Neutrophil (primary cell): ENCODE results near the gene GSTM5.

Experiments
- H3K27ac ChIP-seq: fragments of 200-600 bp; sonication (generic); 2 replicates; pipeline ENCODE4 v1.5.1; 2016; ENCODE audit warnings: mild to moderate bottlenecking, moderate library complexity
- H3K27me3 ChIP-seq: fragments of 200-600 bp; sonication (generic); 2 replicates; pipeline ENCODE4 v1.6.0; 2016; ENCODE audit warnings: mild to moderate bottlenecking
- H3K36me3 ChIP-seq: fragments of 200-600 bp; sonication (generic); 2 replicates; pipeline ENCODE4 v1.5.1; 2017
- H3K4me1 ChIP-seq, 2 experiments: fragments of 200-600 bp in 1 of 2; sonication (generic) in 1 of 2; 1 replicate in 1 of 2; 2 replicates in 1 of 2; pipeline versions ENCODE4 v1.5.1 to v1.6.1; 2013 to 2016; ENCODE audit warnings: low read depth in 1 of 2, low read length in 1 of 2, mild to moderate bottlenecking in 1 of 2, moderate library complexity in 1 of 2; ENCODE audit not compliant: control insufficient read depth in 1 of 2, insufficient read depth in 1 of 2
- H3K4me3 ChIP-seq, 2 experiments: fragments of 200-600 bp in 1 of 2; sonication (generic) in 1 of 2; 1 replicate in 1 of 2; 2 replicates in 1 of 2; pipeline ENCODE4 v1.5.1; 2013 to 2016; ENCODE audit warnings: low read depth in 1 of 2, low read length in 1 of 2, mild to moderate bottlenecking in 1 of 2, moderate library complexity in 1 of 2
- H3K9me3 ChIP-seq: fragments of 200-600 bp; sonication (generic); 2 replicates; pipeline ENCODE4 v1.5.1; 2016
- TF ChIP-seq, protein P1 (sequence below): fragments of 200-600 bp; sonication (generic); IDR thresholded peaks from 2 replicates; pipeline ENCODE4 v1.5.1; 2016; ENCODE audit warnings: antibody characterized with exemption

The GSTM5 gene

DNA sequence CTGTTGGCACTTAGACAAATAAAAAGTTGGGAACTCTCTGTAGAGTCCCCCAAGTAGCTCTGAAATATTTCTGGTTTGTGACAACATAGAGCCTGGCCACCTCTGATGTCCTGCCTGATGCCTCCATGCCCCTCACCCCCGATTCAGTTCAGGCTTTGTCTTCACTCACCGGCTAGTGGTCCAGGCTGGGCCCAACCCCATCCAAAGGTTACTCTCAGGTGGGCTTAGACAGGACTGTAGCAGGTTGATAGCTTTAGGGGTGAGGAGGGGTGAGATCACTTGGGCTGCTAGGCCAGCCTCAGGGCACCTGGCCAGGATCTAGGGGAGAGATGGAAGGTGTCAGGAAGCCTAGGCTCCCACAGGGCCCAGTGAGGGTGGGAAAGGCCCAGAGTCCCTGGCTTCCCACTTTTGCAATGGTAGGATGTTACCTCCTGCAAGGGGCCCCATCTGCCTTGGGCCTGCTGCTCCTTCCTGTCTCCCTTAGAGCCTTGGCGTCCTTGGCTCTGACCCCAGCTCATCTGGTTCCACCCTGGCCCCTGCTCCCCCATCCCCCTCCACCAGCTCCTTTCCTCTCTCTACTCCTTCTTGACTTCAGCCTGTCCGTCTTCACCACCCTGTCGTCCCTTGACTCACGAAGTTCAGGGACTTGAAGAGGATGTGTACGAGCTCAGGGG lies 44.9 kb downstream of the GSTM5 start:
- H3K27me3 ChIP-seq: no peaks in the 10 kb centered on the region
- no peak overlapping the region for H3K4me3 ChIP-seq

DNA sequence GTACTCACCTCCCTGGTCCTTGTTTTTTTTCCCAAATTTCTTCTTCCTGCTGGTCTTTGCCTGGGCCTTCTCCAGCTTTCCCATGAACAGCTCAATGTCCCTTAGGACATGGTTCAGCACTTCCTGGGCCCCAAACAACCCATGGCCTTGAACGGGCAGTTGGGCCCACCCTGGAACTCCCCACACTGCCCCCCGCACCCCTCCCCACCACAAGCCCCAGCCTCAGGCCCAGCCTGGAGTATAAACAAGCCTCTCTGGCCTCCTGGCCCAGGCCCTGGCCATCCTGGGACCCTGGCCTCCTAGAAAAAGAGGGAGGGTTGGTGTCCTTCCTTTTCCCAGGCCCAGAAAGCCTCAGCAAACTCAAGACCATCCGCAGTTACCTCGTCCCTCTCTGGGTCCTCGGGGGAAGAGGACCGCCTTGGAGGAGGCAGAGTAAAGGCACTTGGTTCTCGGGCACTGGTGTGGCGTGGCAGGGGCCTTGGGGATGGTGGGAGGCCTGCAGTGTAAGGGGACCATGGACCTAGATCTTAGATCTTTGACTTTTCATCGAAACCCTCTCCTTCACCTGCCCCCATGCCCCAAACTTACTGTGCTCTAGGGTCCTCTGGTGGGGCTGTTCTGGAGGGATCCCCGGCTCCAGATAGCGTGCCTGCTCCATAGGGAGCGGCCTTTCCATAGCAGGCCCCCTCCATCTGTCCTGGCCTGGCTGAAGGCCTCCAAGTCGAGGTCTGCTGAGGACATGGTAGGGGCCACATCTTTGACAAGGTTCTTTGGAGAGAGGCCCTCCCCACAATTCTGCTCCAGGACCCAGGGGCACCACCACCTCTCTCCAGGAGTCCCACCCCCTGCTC lies 46.1 kb downstream of the GSTM5 start:
- Histone ChIP-seq H3K4me1 (peaks cover 5 to 6% of the 10 kb centered on the region in 2 experiments), H3K4me3 (no peak overlapping the region), H3K36me3 (no peaks in the 10 kb centered on the region), H3K9me3 (no peaks in the 10 kb centered on the region), H3K27me3 (no peaks in the 10 kb centered on the region), H3K27ac (no peak overlapping the region)
- TF ChIP-seq, protein P1, sequence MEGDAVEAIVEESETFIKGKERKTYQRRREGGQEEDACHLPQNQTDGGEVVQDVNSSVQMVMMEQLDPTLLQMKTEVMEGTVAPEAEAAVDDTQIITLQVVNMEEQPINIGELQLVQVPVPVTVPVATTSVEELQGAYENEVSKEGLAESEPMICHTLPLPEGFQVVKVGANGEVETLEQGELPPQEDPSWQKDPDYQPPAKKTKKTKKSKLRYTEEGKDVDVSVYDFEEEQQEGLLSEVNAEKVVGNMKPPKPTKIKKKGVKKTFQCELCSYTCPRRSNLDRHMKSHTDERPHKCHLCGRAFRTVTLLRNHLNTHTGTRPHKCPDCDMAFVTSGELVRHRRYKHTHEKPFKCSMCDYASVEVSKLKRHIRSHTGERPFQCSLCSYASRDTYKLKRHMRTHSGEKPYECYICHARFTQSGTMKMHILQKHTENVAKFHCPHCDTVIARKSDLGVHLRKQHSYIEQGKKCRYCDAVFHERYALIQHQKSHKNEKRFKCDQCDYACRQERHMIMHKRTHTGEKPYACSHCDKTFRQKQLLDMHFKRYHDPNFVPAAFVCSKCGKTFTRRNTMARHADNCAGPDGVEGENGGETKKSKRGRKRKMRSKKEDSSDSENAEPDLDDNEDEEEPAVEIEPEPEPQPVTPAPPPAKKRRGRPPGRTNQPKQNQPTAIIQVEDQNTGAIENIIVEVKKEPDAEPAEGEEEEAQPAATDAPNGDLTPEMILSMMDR: no peak

More for the DNA sequence above, 44.9 kb downstream of the GSTM5 start:
- H3K4me1 ChIP-seq: no peaks in the 10 kb centered on the region
- H3K9me3 ChIP-seq: no peaks in the 10 kb centered on the region
- no peak overlapping the region for H3K27ac ChIP-seq
- TF ChIP-seq, protein P1: no peak
- H3K36me3 ChIP-seq: no peaks in the 10 kb centered on the region

DNA sequence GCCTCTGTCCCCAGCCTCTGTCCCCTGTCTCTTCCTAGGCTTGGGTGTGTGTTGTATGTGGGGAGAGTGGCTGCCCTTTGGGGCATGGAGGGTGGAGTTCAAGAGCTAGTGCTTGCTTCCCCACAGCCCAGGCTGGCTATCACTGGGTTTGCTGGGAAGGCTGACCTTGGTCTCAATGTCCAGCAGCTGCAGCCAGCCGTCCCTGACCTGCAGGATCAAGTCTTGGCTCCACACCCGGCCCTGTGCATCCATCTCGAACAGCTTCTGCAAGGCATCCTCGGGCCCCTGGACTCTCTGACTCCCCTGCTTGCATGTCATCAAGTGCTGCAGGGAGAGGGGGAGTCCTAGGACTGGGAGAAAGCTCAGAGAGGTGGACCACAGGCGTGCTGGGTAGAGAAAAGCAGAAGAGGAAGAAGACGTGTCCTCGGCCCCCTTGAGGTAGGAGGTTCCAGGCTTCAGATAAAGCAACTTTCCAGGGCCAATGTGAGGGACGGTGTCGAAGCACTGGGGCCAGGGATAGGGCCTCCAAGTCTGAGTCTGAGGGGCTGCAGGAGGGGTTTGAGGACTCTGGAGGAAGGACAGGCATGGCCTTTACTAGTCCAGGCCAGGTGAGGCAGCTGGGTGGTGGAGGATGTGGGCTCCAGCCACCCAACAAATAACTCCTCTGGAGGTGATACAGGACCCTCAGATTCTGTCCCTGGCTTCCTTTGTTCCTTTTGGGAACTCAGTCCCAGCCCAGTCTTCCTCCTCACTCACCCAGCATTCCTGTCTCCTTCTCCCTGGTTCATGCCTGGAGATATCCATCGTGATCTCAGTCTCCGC lies 47.7 kb downstream of the GSTM5 start:
- no peak overlapping the region for H3K4me3 ChIP-seq
- no peaks in the 10 kb centered on the region for H3K27me3 ChIP-seq
- H3K36me3 ChIP-seq: no peaks in the 10 kb centered on the region
- TF ChIP-seq, protein P1: no peak
- no peak overlapping the region for H3K27ac ChIP-seq
- no peaks in the 10 kb centered on the region for H3K9me3 ChIP-seq
- H3K4me1 ChIP-seq: peaks cover 13 to 15% of the 10 kb centered on the region in 2 experiments

DNA sequence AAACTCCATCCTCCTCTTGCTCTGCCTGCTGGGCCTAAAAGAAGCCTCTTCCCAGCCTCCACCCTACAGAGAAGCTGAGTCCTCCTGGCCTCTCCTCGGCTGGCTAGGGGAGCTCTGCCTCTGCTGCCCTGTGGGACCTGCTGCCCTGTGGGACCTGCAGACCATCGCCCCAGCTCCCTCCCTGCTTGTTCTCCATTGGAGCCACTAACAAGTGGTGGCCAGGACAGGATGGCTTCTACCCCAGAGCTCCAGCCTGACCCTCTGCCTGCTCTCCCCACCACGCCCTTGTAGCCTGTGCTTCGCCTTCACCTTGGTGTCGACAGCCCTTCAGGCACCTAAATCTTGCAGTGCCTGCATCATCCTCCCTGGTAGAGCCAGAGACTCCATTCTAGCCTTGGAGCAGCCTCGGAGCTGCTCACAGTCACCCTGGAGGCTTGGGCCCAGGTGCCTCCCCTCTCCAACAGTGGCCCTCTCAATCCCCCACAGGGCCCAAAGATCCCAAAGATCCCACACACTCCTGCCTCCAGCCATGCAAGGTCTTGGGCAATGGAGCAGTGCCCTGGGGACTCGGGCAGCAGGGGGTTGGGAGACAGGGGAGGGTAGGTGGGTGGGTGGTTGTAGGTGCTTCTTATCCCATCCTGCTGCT lies 48.7 kb downstream of the GSTM5 start:
- Histone ChIP-seq H3K36me3 (no peaks in the 10 kb centered on the region), H3K27me3 (no peaks in the 10 kb centered on the region), H3K4me1 (peaks cover 13 to 15% of the 10 kb centered on the region in 2 experiments), H3K9me3 (no peaks in the 10 kb centered on the region), H3K27ac (no peak overlapping the region), H3K4me3 (no peak overlapping the region)
- TF ChIP-seq, protein P1: no peak
